Astrocyte of the cerebellum (primary cell): ENCODE results near the gene RAD51B.

Experiments used
- DNase-seq: peaks from one replicate; pipeline ENCODE4 v3.0.0-alpha.2; 2011; ENCODE audit warnings: low read depth
- H3K4me3 ChIP-seq: 2 replicates; pipeline ENCODE4 v1.5.1; 2011; ENCODE audit warnings: mild to moderate bottlenecking, low read depth, low read length, moderate library complexity
- in situ Hi-C: cut with HindIII; loops from 2 replicates; pipeline ENCODE4 v1.10.0; 2017; ENCODE audit warnings: low sequenced_read_pairs
- TF ChIP-seq, protein P1 (sequence below): IDR thresholded peaks from 2 replicates; pipeline ENCODE4 v1.5.1; 2012; ENCODE audit warnings: low read length, low read depth, moderate library complexity, mild to moderate bottlenecking; ENCODE audit errors: missing control alignments

RAD51B gene

DNA sequence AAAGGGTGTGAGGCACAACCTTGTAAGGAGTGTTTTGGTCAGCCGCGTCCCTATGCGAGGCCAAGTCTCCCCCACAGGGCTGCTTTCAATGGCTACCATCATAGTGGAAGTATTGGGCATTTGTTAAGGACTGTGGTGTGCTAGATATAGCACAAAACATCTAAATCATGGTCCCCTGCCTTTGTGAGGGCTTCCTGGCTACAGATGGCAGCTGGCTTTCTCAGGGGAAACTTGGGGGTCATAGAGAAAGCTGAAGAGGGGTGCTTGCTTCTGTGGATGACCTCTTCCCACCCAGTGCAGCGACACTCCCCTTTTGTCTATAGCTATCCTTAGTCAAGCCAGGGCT lies 657.5 kb downstream of the RAD51B start:
- no peak for DNase-seq
- no peak overlapping the region for H3K4me3 ChIP-seq
- TF ChIP-seq, protein P1, sequence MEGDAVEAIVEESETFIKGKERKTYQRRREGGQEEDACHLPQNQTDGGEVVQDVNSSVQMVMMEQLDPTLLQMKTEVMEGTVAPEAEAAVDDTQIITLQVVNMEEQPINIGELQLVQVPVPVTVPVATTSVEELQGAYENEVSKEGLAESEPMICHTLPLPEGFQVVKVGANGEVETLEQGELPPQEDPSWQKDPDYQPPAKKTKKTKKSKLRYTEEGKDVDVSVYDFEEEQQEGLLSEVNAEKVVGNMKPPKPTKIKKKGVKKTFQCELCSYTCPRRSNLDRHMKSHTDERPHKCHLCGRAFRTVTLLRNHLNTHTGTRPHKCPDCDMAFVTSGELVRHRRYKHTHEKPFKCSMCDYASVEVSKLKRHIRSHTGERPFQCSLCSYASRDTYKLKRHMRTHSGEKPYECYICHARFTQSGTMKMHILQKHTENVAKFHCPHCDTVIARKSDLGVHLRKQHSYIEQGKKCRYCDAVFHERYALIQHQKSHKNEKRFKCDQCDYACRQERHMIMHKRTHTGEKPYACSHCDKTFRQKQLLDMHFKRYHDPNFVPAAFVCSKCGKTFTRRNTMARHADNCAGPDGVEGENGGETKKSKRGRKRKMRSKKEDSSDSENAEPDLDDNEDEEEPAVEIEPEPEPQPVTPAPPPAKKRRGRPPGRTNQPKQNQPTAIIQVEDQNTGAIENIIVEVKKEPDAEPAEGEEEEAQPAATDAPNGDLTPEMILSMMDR = no peak
- in situ Hi-C loops = no loop called here

DNA sequence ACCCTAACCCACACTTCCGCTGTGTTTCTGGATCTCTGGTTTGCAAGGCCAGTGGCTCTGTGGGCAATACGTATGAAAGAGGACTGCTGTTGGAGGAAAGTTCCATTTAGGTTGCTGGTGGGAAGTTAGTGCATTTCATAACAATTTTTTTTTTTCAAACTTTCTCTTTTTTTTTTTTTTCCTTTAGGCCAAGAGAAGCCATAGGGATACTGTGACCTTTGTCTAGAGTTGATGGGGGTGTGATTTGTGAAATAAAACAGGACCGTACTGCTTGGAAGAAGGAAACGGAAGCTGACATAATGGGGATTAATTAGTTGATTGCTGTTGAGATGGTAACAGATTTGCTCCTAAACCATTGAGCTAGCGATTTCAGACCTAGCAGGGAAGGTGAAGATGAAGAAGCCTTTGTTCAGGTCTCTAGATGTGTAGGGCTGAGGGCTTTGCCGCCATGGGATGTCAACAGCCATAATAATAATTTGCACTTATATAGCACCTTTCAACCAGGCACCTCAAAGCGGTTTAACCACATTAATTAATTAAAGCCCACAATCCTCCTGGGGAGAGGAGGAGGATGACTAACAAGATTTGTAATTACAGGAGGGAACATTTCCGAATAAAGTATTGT lies 658.0 kb downstream of the RAD51B start:
- in situ Hi-C loops = no loop called here
- no peak for DNase-seq
- H3K4me3 ChIP-seq = no peak overlapping the region
- TF ChIP-seq, protein P1 = no peak

DNA sequence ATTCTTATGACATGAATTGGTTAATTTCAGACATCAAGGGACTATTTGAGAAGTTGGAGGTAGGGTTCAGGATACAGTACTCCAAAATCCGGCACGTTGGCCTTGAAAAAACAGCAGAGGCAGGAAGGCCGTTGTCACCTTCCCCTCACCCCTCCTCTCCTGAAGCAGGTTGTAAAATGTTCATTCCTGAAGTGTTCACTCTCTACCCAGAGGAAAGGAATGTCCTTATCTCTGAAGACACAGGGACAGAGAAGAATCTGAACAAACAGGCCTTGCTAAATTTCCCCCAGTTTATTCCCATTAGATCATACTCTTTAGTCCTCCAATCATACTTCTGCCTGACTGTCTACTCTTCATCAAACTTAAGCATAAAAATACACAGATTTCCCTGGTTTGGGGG lies 659.7 kb downstream of the RAD51B start:
- DNase-seq = no peak
- H3K4me3 ChIP-seq = no peak overlapping the region
- in situ Hi-C loops = no loop called here
- TF ChIP-seq, protein P1 = no peak

DNA sequence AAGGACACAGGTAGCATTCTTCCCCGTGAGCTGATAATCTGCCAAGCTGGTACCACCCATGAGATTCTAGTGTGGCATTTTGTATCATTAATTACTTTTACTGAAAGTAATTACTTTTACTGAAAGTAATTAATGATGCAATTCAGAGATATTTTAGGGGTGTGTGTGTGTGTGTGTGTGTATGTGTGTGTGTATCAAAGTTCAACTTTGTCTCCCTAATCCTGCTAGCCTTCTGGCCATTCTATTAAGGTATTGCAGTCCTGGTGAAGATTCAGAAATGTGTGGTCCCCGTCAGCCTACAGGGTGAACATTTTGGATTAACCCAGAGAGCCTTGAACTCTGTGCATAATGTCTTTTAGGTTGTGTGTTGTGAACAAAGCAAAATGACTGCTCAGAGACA lies 662.4 kb downstream of the RAD51B start:
- DNase-seq = no peak
- no peak overlapping the region for H3K4me3 ChIP-seq
- TF ChIP-seq, protein P1 = no peak
- in situ Hi-C loops = no loop called here

DNA sequence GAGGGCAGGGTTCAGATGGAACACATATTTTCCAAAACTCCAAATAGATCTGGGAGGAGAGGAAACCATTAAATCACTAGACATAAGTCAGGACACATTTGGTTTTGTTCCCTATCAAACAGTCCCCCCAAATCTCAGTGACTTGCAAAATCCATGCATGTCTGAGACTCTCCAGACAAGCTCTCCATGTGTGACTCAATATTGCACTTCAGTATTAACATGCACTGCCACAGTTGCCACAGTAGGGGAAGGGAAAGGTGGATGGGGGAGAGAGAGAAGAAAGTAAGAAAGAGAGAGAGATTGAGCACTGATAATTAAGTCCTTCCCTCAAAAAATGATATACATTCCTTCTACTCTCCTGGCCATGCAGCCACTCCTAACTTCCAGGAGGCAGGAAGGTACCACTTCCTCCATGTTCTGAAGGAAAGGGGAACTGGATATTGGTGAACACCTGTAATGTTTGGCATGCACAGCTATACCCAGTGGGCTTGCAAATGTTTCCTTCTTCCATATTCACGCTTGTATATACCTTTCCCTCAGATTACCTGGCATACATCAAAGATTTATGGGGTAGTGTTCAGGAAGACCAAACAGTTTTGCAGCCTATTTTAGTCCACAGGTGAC lies 663.3 kb downstream of the RAD51B start:
- no peak overlapping the region for H3K4me3 ChIP-seq
- TF ChIP-seq, protein P1 = no peak
- in situ Hi-C loops = no loop called here
- no peak for DNase-seq

DNA sequence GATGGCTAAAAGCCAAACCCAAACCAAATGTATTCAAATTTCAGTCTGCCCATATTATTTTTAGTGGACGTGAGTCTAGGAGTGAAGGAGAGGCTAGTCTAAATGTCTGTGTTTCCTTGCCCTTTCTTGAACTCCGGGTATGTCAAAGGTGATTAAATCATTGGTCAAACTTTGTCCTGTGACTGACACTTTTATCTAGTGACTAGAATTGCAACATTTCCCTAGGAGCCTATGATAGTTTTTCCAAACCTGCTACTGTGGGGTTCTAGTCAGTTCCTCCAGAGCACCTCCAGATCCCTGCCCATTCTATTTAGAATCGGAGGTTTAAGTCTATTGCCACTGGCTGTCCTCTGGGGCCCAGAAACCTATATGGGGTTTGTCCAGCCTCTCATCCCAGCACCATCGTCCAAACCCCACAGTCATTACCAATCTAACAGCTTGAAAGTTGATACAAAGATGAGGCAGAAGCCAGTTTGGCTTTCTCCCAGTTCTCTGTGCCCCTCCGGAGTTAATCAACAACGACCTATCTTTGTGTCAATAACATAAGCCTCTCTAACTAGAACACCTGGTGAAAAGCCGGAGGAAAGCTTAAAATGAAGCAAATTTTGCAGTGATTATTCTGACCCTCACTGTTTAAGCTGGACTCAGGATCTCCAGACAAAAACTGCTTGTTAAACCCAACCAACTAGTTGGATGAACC lies 666.6 kb downstream of the RAD51B start:
- no peak for DNase-seq
- in situ Hi-C loops = no loop called here
- no peak overlapping the region for H3K4me3 ChIP-seq
- TF ChIP-seq, protein P1 = no peak
